Upper lobe of right lung (tissue), 1 donor: ENCODE measurements around the gene NPTN. TPM values are rescaled to one million over a fixed set of nuclear protein-coding genes. Genes with fewer than 3 reads are reported as not detected.

ENCODE experiments used
- ATAC-seq: fragments of 200-7000 bp; cut with Tn5 transposase; one replicate; pipeline ENCODE4 v1.9.1; 2020; ENCODE audit warnings: mild to moderate bottlenecking, moderate library complexity
- DNase-seq: peaks from one replicate; pipeline ENCODE4 v3.0.0-alpha.2; 2020
- H3K27ac ChIP-seq: fragments of 200-600 bp; one replicate; pipeline ENCODE4 v1.8.0; 2022
- H3K27me3 ChIP-seq: fragments of 200-600 bp; one replicate; pipeline ENCODE4 v1.8.0; 2022; ENCODE audit warnings: mild to moderate bottlenecking
- H3K36me3 ChIP-seq: fragments of 200-600 bp; one replicate; pipeline ENCODE4 v1.8.0; 2022
- H3K4me1 ChIP-seq: fragments of 200-600 bp; one replicate; pipeline ENCODE4 v1.8.0; 2022
- H3K4me3 ChIP-seq: fragments of 200-600 bp; one replicate; pipeline ENCODE4 v1.8.0; 2022; ENCODE audit warnings: mild to moderate bottlenecking
- H3K9me3 ChIP-seq: fragments of 200-600 bp; one replicate; pipeline ENCODE4 v1.8.0; 2022
- intact Hi-C: fragments of 100-400 bp; cut with DNase I; formaldehyde crosslinking; loops from one replicate; pipeline ENCODE4 v1.11.0; 2022
- total RNA-seq: library from RNA; stranded (reverse); fragmentation: NEBNext Ultra II Directional; extraction: Animal tissue kit (Norgen Biotek cat#: 25700); gene quantifications from one replicate; pipeline ENCODE4 v1.2.1, GENCODE V29; 2021
- TF ChIP-seq, protein P1 (sequence below): fragments of 200-600 bp; IDR thresholded peaks from one replicate; pipeline ENCODE4 v1.8.0; 2022; ENCODE audit warnings: antibody characterized with exemption
- donor health status: DM: no; HTN: yes; CAD: no; lungs with severe emphysema.

The NPTN gene
- total RNA-seq, 1 donor from 2014 or later: 131 TPM

DNA sequence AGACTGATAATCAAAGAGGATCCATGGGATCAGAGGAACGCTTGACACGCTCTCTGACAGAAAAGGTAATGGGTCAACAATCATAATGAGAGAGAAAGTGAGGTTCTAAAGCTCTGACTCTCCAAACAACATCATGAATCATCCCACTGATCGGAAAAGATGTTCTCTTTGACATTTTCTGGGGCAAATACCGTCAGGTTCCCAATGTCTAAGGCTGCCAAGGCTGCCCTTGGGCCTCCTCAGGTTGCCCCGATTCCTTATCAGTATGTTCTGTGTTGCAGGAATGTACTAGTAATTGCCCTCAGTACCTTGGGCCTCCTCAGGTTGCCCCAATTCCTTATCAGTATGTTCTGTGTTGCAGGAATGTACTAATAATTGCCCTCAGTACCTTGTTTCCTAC lies 60.9 kb downstream of the NPTN start:
- H3K4me1 ChIP-seq: no peaks in the 10 kb centered on the region
- TF ChIP-seq, protein P1, sequence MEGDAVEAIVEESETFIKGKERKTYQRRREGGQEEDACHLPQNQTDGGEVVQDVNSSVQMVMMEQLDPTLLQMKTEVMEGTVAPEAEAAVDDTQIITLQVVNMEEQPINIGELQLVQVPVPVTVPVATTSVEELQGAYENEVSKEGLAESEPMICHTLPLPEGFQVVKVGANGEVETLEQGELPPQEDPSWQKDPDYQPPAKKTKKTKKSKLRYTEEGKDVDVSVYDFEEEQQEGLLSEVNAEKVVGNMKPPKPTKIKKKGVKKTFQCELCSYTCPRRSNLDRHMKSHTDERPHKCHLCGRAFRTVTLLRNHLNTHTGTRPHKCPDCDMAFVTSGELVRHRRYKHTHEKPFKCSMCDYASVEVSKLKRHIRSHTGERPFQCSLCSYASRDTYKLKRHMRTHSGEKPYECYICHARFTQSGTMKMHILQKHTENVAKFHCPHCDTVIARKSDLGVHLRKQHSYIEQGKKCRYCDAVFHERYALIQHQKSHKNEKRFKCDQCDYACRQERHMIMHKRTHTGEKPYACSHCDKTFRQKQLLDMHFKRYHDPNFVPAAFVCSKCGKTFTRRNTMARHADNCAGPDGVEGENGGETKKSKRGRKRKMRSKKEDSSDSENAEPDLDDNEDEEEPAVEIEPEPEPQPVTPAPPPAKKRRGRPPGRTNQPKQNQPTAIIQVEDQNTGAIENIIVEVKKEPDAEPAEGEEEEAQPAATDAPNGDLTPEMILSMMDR: no peak
- intact Hi-C loops: no loop called here

GRCh38 chr15:73571346-73571745 lies 61.8 kb downstream of the NPTN start:
- Histone ChIP-seq H3K36me3 (peaks cover 75% of the 10 kb centered on the region), H3K4me1 (no peaks in the 10 kb centered on the region), H3K27ac (peak overlapping the region; percentile 20), H3K4me3 (no peak overlapping the region), H3K9me3 (no peaks in the 10 kb centered on the region), H3K27me3 (no peaks in the 10 kb centered on the region)
- TF ChIP-seq, protein P1: no peak
- intact Hi-C loops: no loop called here
- no peak for ATAC-seq
- no peak for DNase-seq

More for the DNA sequence above, 60.9 kb downstream of the NPTN start:
- no peaks in the 10 kb centered on the region for H3K27me3 ChIP-seq
- no peaks in the 10 kb centered on the region for H3K9me3 ChIP-seq
- H3K36me3 ChIP-seq: peaks cover 80% of the 10 kb centered on the region
- H3K4me3 ChIP-seq: no peak overlapping the region
- no peak for DNase-seq
- peak; percentile 63 for ATAC-seq
- H3K27ac ChIP-seq: no peak overlapping the region

GRCh38 chr15:73570355-73571032 lies 62.7 kb downstream of the NPTN start:
- no peak for DNase-seq
- ATAC-seq: peak; percentile 12
- H3K36me3 ChIP-seq: peaks cover 75% of the 10 kb centered on the region
- no peak overlapping the region for H3K4me3 ChIP-seq
- TF ChIP-seq, protein P1: no peak
- H3K4me1 ChIP-seq: no peaks in the 10 kb centered on the region
- intact Hi-C loops: no loop called here
- no peak overlapping the region for H3K27ac ChIP-seq
- H3K9me3 ChIP-seq: no peaks in the 10 kb centered on the region
- no peaks in the 10 kb centered on the region for H3K27me3 ChIP-seq

DNA sequence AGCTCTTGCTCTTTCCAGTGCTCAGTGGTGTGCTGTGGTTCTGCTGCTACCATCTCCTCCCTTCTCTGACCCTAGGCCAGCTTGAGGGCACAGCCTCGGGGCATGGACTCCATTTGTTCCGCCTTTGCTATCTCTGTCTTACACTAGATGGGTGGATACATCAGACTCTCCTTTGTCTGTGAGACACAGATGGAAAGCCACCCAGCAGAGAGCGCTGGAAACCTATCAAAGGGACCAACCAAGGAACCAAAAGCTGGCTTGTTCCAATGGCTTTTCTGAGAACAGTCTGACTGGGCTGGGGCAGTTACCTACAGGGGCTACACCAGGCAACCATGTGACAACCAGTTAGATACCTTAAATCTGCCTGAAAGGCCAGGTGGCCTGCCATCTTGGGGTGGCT lies 63.8 kb downstream of the NPTN start:
- DNase-seq: no peak
- intact Hi-C loops: loop anchor here (10.0 kb wide), 1 partner anchor 65 kb away; the partner anchor contains the start of gene NPTN
- TF ChIP-seq, protein P1: no peak
- Histone ChIP-seq H3K27me3 (no peaks in the 10 kb centered on the region), H3K4me3 (no peak overlapping the region), H3K9me3 (no peaks in the 10 kb centered on the region), H3K36me3 (peaks cover 80% of the 10 kb centered on the region), H3K4me1 (peaks cover 5% of the 10 kb centered on the region), H3K27ac (no peak overlapping the region)
- no peak for ATAC-seq

GRCh38 chr15:73568564-73569280 lies 64.5 kb downstream of the NPTN start:
- ATAC-seq (no peak), DNase-seq (no peak)
- H3K4me1 ChIP-seq: peaks cover 7% of the 10 kb centered on the region
- H3K4me3 ChIP-seq: no peak overlapping the region
- intact Hi-C loops: loop anchor here (10.0 kb wide), 1 partner anchor 66 kb away; the partner anchor contains the start of gene NPTN
- H3K36me3 ChIP-seq: peaks cover 86% of the 10 kb centered on the region
- no peak overlapping the region for H3K27ac ChIP-seq
- no peaks in the 10 kb centered on the region for H3K27me3 ChIP-seq
- TF ChIP-seq, protein P1: no peak
- H3K9me3 ChIP-seq: no peaks in the 10 kb centered on the region
